ENCODE data around the gene IMMP2L.
"Not testable (repeated sequence)": the region's sequence is repeated elsewhere in the genome, so short reads cannot be mapped to it uniquely, and the experiment has no call there.

Gene IMMP2L

GRCh38 chr7:111264111-111264868 lies 298.0 kb downstream of the IMMP2L start:
- Histone ChIP-seq H3K9me3 (ENCODE audit: control insufficient read depth, insufficient read depth, low read length) (no peaks in the 10 kb centered on the region), H3K9ac (ENCODE audit: low read depth, low read length) (no peak overlapping the region), H3K4me1 (ENCODE audit: insufficient read depth, low read length) (no peaks in the 10 kb centered on the region), H3K36me3 (ENCODE audit: insufficient read depth, low read length) (no peaks in the 10 kb centered on the region)

- Histone ChIP-seq H3K4me1 (ENCODE audit: insufficient read depth, low read length) (no peaks in the 10 kb centered on the region), H3K9ac (ENCODE audit: low read depth, low read length) (no peak overlapping the region), H3K9me3 (ENCODE audit: control insufficient read depth, insufficient read depth, low read length) (no peaks in the 10 kb centered on the region), H3K36me3 (ENCODE audit: insufficient read depth, low read length) (no peaks in the 10 kb centered on the region)
These were observed 299.8 kb downstream of the IMMP2L start for GRCh38 chr7:111262293-111263116.

GRCh38 chr7:111261496-111261895 lies 300.8 kb downstream of the IMMP2L start:
- no peaks in the 10 kb centered on the region for H3K9me3 ChIP-seq (ENCODE audit: control insufficient read depth, insufficient read depth, low read length)
- no peak overlapping the region for H3K9ac ChIP-seq (ENCODE audit: low read depth, low read length)
- H3K36me3 ChIP-seq (ENCODE audit: insufficient read depth, low read length), result no peaks in the 10 kb centered on the region
- H3K4me1 ChIP-seq (ENCODE audit: insufficient read depth, low read length), result no peaks in the 10 kb centered on the region

- H3K9me3 ChIP-seq (ENCODE audit: control insufficient read depth, insufficient read depth, low read length), result no peaks in the 10 kb centered on the region
- H3K9ac ChIP-seq (ENCODE audit: low read depth, low read length), result no peak overlapping the region
- H3K4me1 ChIP-seq (ENCODE audit: insufficient read depth, low read length), result no peaks in the 10 kb centered on the region
- H3K36me3 ChIP-seq (ENCODE audit: insufficient read depth, low read length), result no peaks in the 10 kb centered on the region
These were observed 302.3 kb downstream of the IMMP2L start for GRCh38 chr7:111259991-111260390.

GRCh38 chr7:111256391-111256790 lies 305.9 kb downstream of the IMMP2L start:
- no peaks in the 10 kb centered on the region for H3K36me3 ChIP-seq (ENCODE audit: insufficient read depth, low read length)
- H3K4me1 ChIP-seq (ENCODE audit: insufficient read depth, low read length), result peaks cover 9% of the 10 kb centered on the region; the same call in 1 of the 2 replicates
- no peak overlapping the region for H3K9ac ChIP-seq (ENCODE audit: low read depth, low read length)

GRCh38 chr7:111255576-111255975 lies 306.7 kb downstream of the IMMP2L start:
- peaks cover 9% of the 10 kb centered on the region; the same call in 1 of the 2 replicates for H3K4me1 ChIP-seq (ENCODE audit: insufficient read depth, low read length)
- no peaks in the 10 kb centered on the region for H3K36me3 ChIP-seq (ENCODE audit: insufficient read depth, low read length)
- H3K9me3 ChIP-seq (ENCODE audit: control insufficient read depth, insufficient read depth, low read length), result no peaks in the 10 kb centered on the region
- no peak overlapping the region for H3K9ac ChIP-seq (ENCODE audit: low read depth, low read length)

More at GRCh38 chr7:111256391-111256790, 305.9 kb downstream of the IMMP2L start:
- no peaks in the 10 kb centered on the region for H3K9me3 ChIP-seq (ENCODE audit: control insufficient read depth, insufficient read depth, low read length)

- not testable (repeated sequence) for H3K9me3 ChIP-seq (ENCODE audit: control insufficient read depth, insufficient read depth, low read length); H3K36me3 ChIP-seq (ENCODE audit: insufficient read depth, low read length); H3K4me1 ChIP-seq (ENCODE audit: insufficient read depth, low read length); H3K9ac ChIP-seq (ENCODE audit: low read depth, low read length)
These were observed 310.9 kb downstream of the IMMP2L start for GRCh38 chr7:111251365-111251764.

- not testable (repeated sequence) for H3K9me3 ChIP-seq (ENCODE audit: control insufficient read depth, insufficient read depth, low read length); H3K36me3 ChIP-seq (ENCODE audit: insufficient read depth, low read length); H3K9ac ChIP-seq (ENCODE audit: low read depth, low read length); H3K4me1 ChIP-seq (ENCODE audit: insufficient read depth, low read length)
These were observed 312.5 kb downstream of the IMMP2L start for GRCh38 chr7:111249807-111250206.

GRCh38 chr7:111242141-111242755 lies 320.0 kb downstream of the IMMP2L start:
- H3K9ac ChIP-seq (ENCODE audit: low read depth, low read length), result no peak overlapping the region
- H3K36me3 ChIP-seq (ENCODE audit: insufficient read depth, low read length), result no peaks in the 10 kb centered on the region
- no peaks in the 10 kb centered on the region; the same call in 1 of the 2 replicates for H3K4me1 ChIP-seq (ENCODE audit: insufficient read depth, low read length)
- no peaks in the 10 kb centered on the region for H3K9me3 ChIP-seq (ENCODE audit: control insufficient read depth, insufficient read depth, low read length)

- Histone ChIP-seq H3K4me1 (ENCODE audit: insufficient read depth, low read length) (no peaks in the 10 kb centered on the region; the same call in 1 of the 2 replicates), H3K9me3 (ENCODE audit: control insufficient read depth, insufficient read depth, low read length) (no peaks in the 10 kb centered on the region), H3K36me3 (ENCODE audit: insufficient read depth, low read length) (no peaks in the 10 kb centered on the region), H3K9ac (ENCODE audit: low read depth, low read length) (no peak overlapping the region)
These were observed 321.9 kb downstream of the IMMP2L start for GRCh38 chr7:111240371-111240770.

GRCh38 chr7:111239437-111239836 lies 322.9 kb downstream of the IMMP2L start:
- H3K9ac ChIP-seq (ENCODE audit: low read depth, low read length), result no peak overlapping the region
- H3K9me3 ChIP-seq (ENCODE audit: control insufficient read depth, insufficient read depth, low read length), result no peaks in the 10 kb centered on the region
- H3K4me1 ChIP-seq (ENCODE audit: insufficient read depth, low read length), result no peaks in the 10 kb centered on the region; the same call in 1 of the 2 replicates
- H3K36me3 ChIP-seq (ENCODE audit: insufficient read depth, low read length), result no peaks in the 10 kb centered on the region

GRCh38 chr7:111238886-111239285 lies 323.4 kb downstream of the IMMP2L start:
- H3K9ac ChIP-seq (ENCODE audit: low read depth, low read length), result no peak overlapping the region
- no peaks in the 10 kb centered on the region; the same call in 1 of the 2 replicates for H3K4me1 ChIP-seq (ENCODE audit: insufficient read depth, low read length)
- no peaks in the 10 kb centered on the region for H3K9me3 ChIP-seq (ENCODE audit: control insufficient read depth, insufficient read depth, low read length)
- no peaks in the 10 kb centered on the region for H3K36me3 ChIP-seq (ENCODE audit: insufficient read depth, low read length)

GRCh38 chr7:111235709-111236108 lies 326.6 kb downstream of the IMMP2L start:
- H3K9ac ChIP-seq (ENCODE audit: low read depth, low read length), result no peak overlapping the region
- H3K4me1 ChIP-seq (ENCODE audit: insufficient read depth, low read length), result peaks cover 13% of the 10 kb centered on the region; the same call in 1 of the 2 replicates
- no peaks in the 10 kb centered on the region for H3K36me3 ChIP-seq (ENCODE audit: insufficient read depth, low read length)
- H3K9me3 ChIP-seq (ENCODE audit: control insufficient read depth, insufficient read depth, low read length), result no peaks in the 10 kb centered on the region

- Histone ChIP-seq H3K9ac (ENCODE audit: low read depth, low read length) (no peak overlapping the region), H3K4me1 (ENCODE audit: insufficient read depth, low read length) (peaks cover 19% of the 10 kb centered on the region; the same call in 1 of the 2 replicates), H3K9me3 (ENCODE audit: control insufficient read depth, insufficient read depth, low read length) (no peaks in the 10 kb centered on the region), H3K36me3 (ENCODE audit: insufficient read depth, low read length) (no peaks in the 10 kb centered on the region)
These were observed 329.8 kb downstream of the IMMP2L start for GRCh38 chr7:111232249-111233084.
